Measurements from ENCODE around the gene DLG5.

DNA sequence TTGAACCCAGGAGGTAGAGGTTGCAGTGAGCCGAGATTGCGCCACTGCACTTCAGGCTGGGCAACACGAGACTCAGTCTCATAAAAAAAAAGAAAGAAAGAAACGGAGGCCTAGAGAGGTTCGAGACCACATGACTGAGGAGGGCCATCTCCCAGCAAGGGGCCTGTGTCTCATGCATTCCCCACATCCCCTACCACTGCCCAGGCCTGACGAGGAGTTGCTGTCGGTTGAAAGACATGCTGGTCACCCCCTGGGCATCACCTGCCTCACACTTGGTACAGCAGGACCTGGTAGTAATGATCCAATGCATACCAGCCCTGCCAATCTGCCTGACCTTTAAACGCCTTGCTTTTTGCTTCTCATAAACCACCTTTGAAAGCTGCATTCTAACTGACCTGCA lies 85.9 kb downstream of the DLG5 start:
- TF ChIP-seq EZH2 (IDR thresholded peaks at IDR 0.05; ENCODE audit: insufficient read depth, poor library complexity, severe bottlenecking) (no peak), EZH2phosphoT487 (IDR thresholded peaks at IDR 0.05; ENCODE audit: insufficient read depth, low read depth) (no peak)
